K562 (cell line): Measurements from ENCODE around the gene KLF1. TPM values are rescaled to one million over a fixed set of nuclear protein-coding genes. Genes with fewer than 3 reads are reported as not detected.

ENCODE experiments used
- ATAC-seq: fragments of 200-7000 bp; cut with Tn5 transposase; 3 replicates; pipeline ENCODE4 v1.9.1; 2020; ENCODE audit warnings: moderate library complexity
- BruUV-seq: library from RNA; stranded (reverse); fragments of 400-500 nt; replicated peaks from 2 replicates; lab custom pipeline; 2021; lab: Mats Ljungman, UMichigan
- CTCF ChIA-PET: fragments of 300-600 bp; formaldehyde crosslinking; extraction: SDS; loops from one replicate; lab custom pipeline; 2021; ENCODE audit warnings: low intra/inter-chr PET ratio; lab: Yijun Ruan, JAX
- POLR2A ChIA-PET: fragments of 300-600, 350-650 bp; sonication (Branson Sonifier 250); formaldehyde crosslinking; extraction: SDS; loops from one replicate; lab custom pipeline; 2021; ENCODE audit warnings: antibody characterized with exemption, inconsistent platforms; lab: Yijun Ruan, JAX
- DNase-seq, 4 experiments: peaks; one replicate each; pipeline versions ENCODE4 v3.0.0 to v3.0.0-alpha.2; 2011 to 2018; ENCODE audit warnings: low spot score in 3 of 4, mixed read lengths in 3 of 4; ENCODE audit errors: extremely low read depth in 1 of 4
- FAIRE-seq: peaks from 2 replicates; lab custom pipeline; 2011; peaks lifted over from hg19 to GRCh38; lab: Jason Lieb, UNC
- H2AFZ ChIP-seq: 2 replicates; pipeline ENCODE4 v1.6.0; 2011; ENCODE audit warnings: low read depth, low read length, control low read depth, inconsistent platforms
- H3K27ac ChIP-seq: fragments of 200-600 bp; 3 replicates; pipeline ENCODE4 v1.8.0; 2011; ENCODE audit warnings: low read depth, mild to moderate bottlenecking, control low read depth, inconsistent platforms, low read length, moderate library complexity, mixed read lengths; ENCODE audit errors: extremely low read depth
- H3K27me3 ChIP-seq, 2 experiments: fragments of 300-600 bp in 1 of 2; 2 replicates in 1 of 2; 3 replicates in 1 of 2; pipeline versions ENCODE4 v1.6.0 to v1.8.0; 2011; ENCODE audit warnings: inconsistent platforms in 2 of 2, low read length in 2 of 2, mild to moderate bottlenecking in 1 of 2, mixed read lengths in 1 of 2, moderate library complexity in 1 of 2; ENCODE audit not compliant: control insufficient read depth in 2 of 2, insufficient read depth in 2 of 2
- H3K36me3 ChIP-seq: fragments of 300-600 bp; 3 replicates; pipeline ENCODE4 v1.8.0; 2011; ENCODE audit warnings: mild to moderate bottlenecking, low read length, inconsistent platforms; ENCODE audit not compliant: control insufficient read depth, insufficient read depth
- H3K4me1 ChIP-seq, 2 experiments: fragments of 200-600 bp in 1 of 2; replicated peaks in 1 of 2; 2 replicates in 1 of 2; 3 replicates in 1 of 2; pipeline versions ENCODE4 v1.5.1 to v1.8.0; 2011; ENCODE audit warnings: inconsistent platforms in 2 of 2, low read length in 2 of 2, mild to moderate bottlenecking in 1 of 2, mixed read lengths in 1 of 2, moderate library complexity in 1 of 2; ENCODE audit not compliant: control insufficient read depth in 2 of 2, insufficient read depth in 2 of 2
- H3K4me2 ChIP-seq: 2 replicates; pipeline ENCODE4 v1.6.1; 2011; ENCODE audit warnings: low read length, control low read depth, inconsistent platforms, mixed read lengths; ENCODE audit not compliant: insufficient read depth
- H3K4me3 ChIP-seq: fragments of 200-600 bp; sonication (generic), shearing (Covaris generic); 2 replicates; pipeline ENCODE4 v1.5.1; 2016; ENCODE audit warnings: control low read depth, inconsistent platforms
- H3K79me2 ChIP-seq: fragments of 200-600 bp; 3 replicates; pipeline ENCODE4 v1.8.0; 2011; ENCODE audit warnings: low read length, inconsistent platforms; ENCODE audit not compliant: control insufficient read depth, insufficient read depth
- H3K9ac ChIP-seq, 2 experiments: 2 replicates each; pipeline versions ENCODE4 v1.6.0 to v1.6.1; 2011; ENCODE audit warnings: low read depth in 2 of 2, low read length in 2 of 2, control low read depth in 1 of 2, inconsistent platforms in 1 of 2, mild to moderate bottlenecking in 1 of 2, mixed read lengths in 1 of 2; ENCODE audit not compliant: insufficient read depth in 1 of 2
- H3K9me1 ChIP-seq: one replicate; pipeline ENCODE4 v1.6.0; 2011; ENCODE audit warnings: inconsistent platforms, mild to moderate bottlenecking, low read length, moderate library complexity; ENCODE audit not compliant: control insufficient read depth, insufficient read depth
- H3K9me3 ChIP-seq: replicated peaks from 2 replicates; pipeline ENCODE4 v1.5.1; 2011; ENCODE audit warnings: low read depth, low read length, inconsistent platforms; ENCODE audit not compliant: control insufficient read depth, insufficient read depth
- H4K20me1 ChIP-seq: replicated peaks from 2 replicates; pipeline ENCODE4 v1.6.1; 2011; ENCODE audit warnings: low read length, inconsistent platforms, mixed read lengths; ENCODE audit not compliant: control insufficient read depth, insufficient read depth
- AFF1 ChIP-seq, 2 experiments: fragments of 450-650 bp; IDR thresholded peaks; 2 replicates each; pipeline ENCODE4 v1.6.1; 2018; ENCODE audit warnings: mild to moderate bottlenecking in 2 of 2, low read depth in 1 of 2; ENCODE audit not compliant: partially characterized antibody in 2 of 2
- RBFOX2 ChIP-seq: fragments of 200-400 bp; formaldehyde crosslinking; IDR thresholded peaks from 2 replicates; pipeline ENCODE4 v1.6.1; 2017; ENCODE audit warnings: low read depth, mild to moderate bottlenecking, low read length, moderate library complexity
- RCOR1 ChIP-seq, 2 experiments: IDR thresholded peaks; 2 replicates each; pipeline ENCODE4 v1.6.1; 2012; ENCODE audit warnings: low read depth in 2 of 2, low read length in 2 of 2, borderline replicate concordance in 1 of 2, improper control_type of control experiment in 1 of 2
- ZNF785 ChIP-seq: fragments of 250-450 bp; sonication (Bioruptor Pico); IDR thresholded peaks from 2 replicates; pipeline ENCODE4 v1.4.0; 2020; ENCODE audit warnings: mild to moderate bottlenecking
- WGBS: fragments of 100-300 bp; shearing (Covaris generic); methylation state at CpG from one replicate; pipeline ENCODE4 v1.1.6; 2016; ENCODE audit warnings: low coverage, mixed read lengths; ENCODE audit not compliant: insufficient coverage; ENCODE audit errors: missing lambda C conversion rate; 5-methylcytosine and 5-hydroxymethylcytosine counted together
- in situ Hi-C: fragments of 300-500 bp; cut with MboI; formaldehyde crosslinking; loops from 4 replicates; pipeline ENCODE4 v1.15.0; 2018; ENCODE audit warnings: inconsistent platforms, mixed read lengths
- intact Hi-C: fragments of 100-400 bp; cut with micrococcal nuclease; formaldehyde crosslinking; loops from 2 replicates; pipeline ENCODE4 v1.14.2; 2022
- polyA plus RNA-seq, 8 experiments: library from polyadenylated mRNA; depleted of rRNA in 4 of 8; stranded (reverse) in 5 of 8; unstranded in 3 of 8; fragments of >200 nt; fragmentation: Nextera tagmentation in 2 of 8; fragmentation: Illumina TruSeq in 1 of 8; extraction: Ambion mirVana in 2 of 8; extraction: Trizol in 1 of 8; gene quantifications; 2 replicates each; pipeline versions ENCODE4 v1.2.1 to v1.2.3, GENCODE V29; 2011 to 2014; ENCODE audit warnings: inconsistent platforms in 1 of 8, missing spikeins in 1 of 8
- total RNA-seq, 7 experiments: library from RNA; depleted of rRNA in 6 of 7; stranded (reverse); fragments of >200 nt in 6 of 7; fragmentation: Illumina TruSeq in 2 of 7; extraction: Trizol in 2 of 7; gene quantifications; 2 replicates each; pipeline versions ENCODE4 v1.2.1 to v1.2.3, GENCODE V29; 2011 to 2021; ENCODE audit warnings: low replicate concordance in 1 of 7
- TF ChIP-seq, protein P1 (sequence below): fragments of 450-650 bp; formaldehyde crosslinking; IDR thresholded peaks from 2 replicates; pipeline ENCODE4 v1.4.0; 2022; ENCODE audit warnings: mild to moderate bottlenecking, moderate library complexity
- TF ChIP-seq, protein P2 (sequence below), 3 experiments: IDR thresholded peaks in 2 of 3; conservative IDR thresholded peaks in 1 of 3; 2 replicates each; pipeline ENCODE4 v1.5.1; 2011 to 2012; ENCODE audit warnings: low read length in 3 of 3, mild to moderate bottlenecking in 3 of 3, control low read depth in 2 of 3, improper control_type of control experiment in 1 of 3, inconsistent platforms in 1 of 3, low read depth in 1 of 3, mixed read lengths in 1 of 3, moderate library complexity in 1 of 3; ENCODE audit not compliant: insufficient read depth in 2 of 3
- TF ChIP-seq, protein P3 (sequence below): fragments of 200-800 bp; sonication (Bioruptor generic); IDR thresholded peaks from 2 replicates; pipeline ENCODE4 v1.6.1; 2017; ENCODE audit warnings: missing genetic modification characterization, missing compliant biosample characterization
- TF ChIP-seq, protein P4 (sequence below): fragments of 450-650 bp; IDR thresholded peaks from 2 replicates; pipeline ENCODE4 v1.7.1; 2018; ENCODE audit warnings: mild to moderate bottlenecking, low read depth; ENCODE audit not compliant: partially characterized antibody

The KLF1 gene
- total and polyA plus RNA-seq, 9 of the 15 experiments (the other 6 are each of a cell fraction or from before 2014, with no cell fraction given) = 8.4 to 163 (median 47.3) TPM

GRCh38 chr19:12930002-12930645, 43.1 kb upstream of the KLF1 start:
- no peak for ATAC-seq
- Histone ChIP-seq H3K4me3 (no peak overlapping the region), H3K27ac (no peak overlapping the region), H3K27me3 (no peaks in the 10 kb centered on the region), H3K4me2 (no peak overlapping the region), H3K9me3 (no peaks in the 10 kb centered on the region), H3K79me2 (peaks cover 51% of the 10 kb centered on the region), H3K36me3 (peaks cover 69% of the 10 kb centered on the region), H3K4me1 (peaks cover 14 to 32% of the 10 kb centered on the region in 2 experiments; a peak in 4 of 5 replicates), H3K9me1 (no peaks in the 10 kb centered on the region), H2AFZ (no peak overlapping the region), H4K20me1 (no peaks in the 10 kb centered on the region; the same call in 1 of the 2 replicates), H3K9ac (peak overlapping the region in 1 of 2 experiments; percentile 41; a peak in 2 of 4 replicates)
- intact Hi-C loops = no loop called here
- CTCF ChIA-PET = no interaction called here
- in situ Hi-C loops = no loop called here
- WGBS = 93% methylated on average over 9 of the region's 19 CpGs
- no peak for FAIRE-seq
- POLR2A ChIA-PET = interaction anchor here (0.7 to 0.9 kb wide), 2 partner anchors 25 to 85 kb away, joined by 3 read pairs; no protein-coding TSS in a partner anchor
- no TSS peak for BruUV-seq
- DNase-seq = no peak
- TF ChIP-seq, protein P1, sequence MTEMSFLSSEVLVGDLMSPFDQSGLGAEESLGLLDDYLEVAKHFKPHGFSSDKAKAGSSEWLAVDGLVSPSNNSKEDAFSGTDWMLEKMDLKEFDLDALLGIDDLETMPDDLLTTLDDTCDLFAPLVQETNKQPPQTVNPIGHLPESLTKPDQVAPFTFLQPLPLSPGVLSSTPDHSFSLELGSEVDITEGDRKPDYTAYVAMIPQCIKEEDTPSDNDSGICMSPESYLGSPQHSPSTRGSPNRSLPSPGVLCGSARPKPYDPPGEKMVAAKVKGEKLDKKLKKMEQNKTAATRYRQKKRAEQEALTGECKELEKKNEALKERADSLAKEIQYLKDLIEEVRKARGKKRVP (CRISPR knock-in tag) = no peak
- TF ChIP-seq RBFOX2 = peak; percentile 51
- TF ChIP-seq ZNF785 (CRISPR knock-in tag) = no peak
- TF ChIP-seq, protein P2, sequence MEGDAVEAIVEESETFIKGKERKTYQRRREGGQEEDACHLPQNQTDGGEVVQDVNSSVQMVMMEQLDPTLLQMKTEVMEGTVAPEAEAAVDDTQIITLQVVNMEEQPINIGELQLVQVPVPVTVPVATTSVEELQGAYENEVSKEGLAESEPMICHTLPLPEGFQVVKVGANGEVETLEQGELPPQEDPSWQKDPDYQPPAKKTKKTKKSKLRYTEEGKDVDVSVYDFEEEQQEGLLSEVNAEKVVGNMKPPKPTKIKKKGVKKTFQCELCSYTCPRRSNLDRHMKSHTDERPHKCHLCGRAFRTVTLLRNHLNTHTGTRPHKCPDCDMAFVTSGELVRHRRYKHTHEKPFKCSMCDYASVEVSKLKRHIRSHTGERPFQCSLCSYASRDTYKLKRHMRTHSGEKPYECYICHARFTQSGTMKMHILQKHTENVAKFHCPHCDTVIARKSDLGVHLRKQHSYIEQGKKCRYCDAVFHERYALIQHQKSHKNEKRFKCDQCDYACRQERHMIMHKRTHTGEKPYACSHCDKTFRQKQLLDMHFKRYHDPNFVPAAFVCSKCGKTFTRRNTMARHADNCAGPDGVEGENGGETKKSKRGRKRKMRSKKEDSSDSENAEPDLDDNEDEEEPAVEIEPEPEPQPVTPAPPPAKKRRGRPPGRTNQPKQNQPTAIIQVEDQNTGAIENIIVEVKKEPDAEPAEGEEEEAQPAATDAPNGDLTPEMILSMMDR (IDR thresholded peaks at IDR 0.05 in 2 of 3, conservative IDR thresholded peaks at IDR 0.05 in 1 of 3; ENCODE audit: insufficient read depth in 2 of 3, low read depth in 1 of 3, low read length in 3 of 3) = peak in 2 of 3 experiments; percentile 1 to 12; a peak in 1 of 6 replicates
- TF ChIP-seq, protein P3, sequence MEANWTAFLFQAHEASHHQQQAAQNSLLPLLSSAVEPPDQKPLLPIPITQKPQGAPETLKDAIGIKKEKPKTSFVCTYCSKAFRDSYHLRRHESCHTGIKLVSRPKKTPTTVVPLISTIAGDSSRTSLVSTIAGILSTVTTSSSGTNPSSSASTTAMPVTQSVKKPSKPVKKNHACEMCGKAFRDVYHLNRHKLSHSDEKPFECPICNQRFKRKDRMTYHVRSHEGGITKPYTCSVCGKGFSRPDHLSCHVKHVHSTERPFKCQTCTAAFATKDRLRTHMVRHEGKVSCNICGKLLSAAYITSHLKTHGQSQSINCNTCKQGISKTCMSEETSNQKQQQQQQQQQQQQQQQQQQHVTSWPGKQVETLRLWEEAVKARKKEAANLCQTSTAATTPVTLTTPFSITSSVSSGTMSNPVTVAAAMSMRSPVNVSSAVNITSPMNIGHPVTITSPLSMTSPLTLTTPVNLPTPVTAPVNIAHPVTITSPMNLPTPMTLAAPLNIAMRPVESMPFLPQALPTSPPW = no peak
- TF ChIP-seq AFF1 (IDR thresholded peaks at IDR 0.05; ENCODE audit: low read depth in 1 of 2, partially characterized antibody in 2 of 2) = no peak
- TF ChIP-seq, protein P4, sequence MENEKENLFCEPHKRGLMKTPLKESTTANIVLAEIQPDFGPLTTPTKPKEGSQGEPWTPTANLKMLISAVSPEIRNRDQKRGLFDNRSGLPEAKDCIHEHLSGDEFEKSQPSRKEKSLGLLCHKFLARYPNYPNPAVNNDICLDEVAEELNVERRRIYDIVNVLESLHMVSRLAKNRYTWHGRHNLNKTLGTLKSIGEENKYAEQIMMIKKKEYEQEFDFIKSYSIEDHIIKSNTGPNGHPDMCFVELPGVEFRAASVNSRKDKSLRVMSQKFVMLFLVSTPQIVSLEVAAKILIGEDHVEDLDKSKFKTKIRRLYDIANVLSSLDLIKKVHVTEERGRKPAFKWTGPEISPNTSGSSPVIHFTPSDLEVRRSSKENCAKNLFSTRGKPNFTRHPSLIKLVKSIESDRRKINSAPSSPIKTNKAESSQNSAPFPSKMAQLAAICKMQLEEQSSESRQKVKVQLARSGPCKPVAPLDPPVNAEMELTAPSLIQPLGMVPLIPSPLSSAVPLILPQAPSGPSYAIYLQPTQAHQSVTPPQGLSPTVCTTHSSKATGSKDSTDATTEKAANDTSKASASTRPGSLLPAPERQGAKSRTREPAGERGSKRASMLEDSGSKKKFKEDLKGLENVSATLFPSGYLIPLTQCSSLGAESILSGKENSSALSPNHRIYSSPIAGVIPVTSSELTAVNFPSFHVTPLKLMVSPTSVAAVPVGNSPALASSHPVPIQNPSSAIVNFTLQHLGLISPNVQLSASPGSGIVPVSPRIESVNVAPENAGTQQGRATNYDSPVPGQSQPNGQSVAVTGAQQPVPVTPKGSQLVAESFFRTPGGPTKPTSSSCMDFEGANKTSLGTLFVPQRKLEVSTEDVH = no peak
- TF ChIP-seq RCOR1 (IDR thresholded peaks at IDR 0.05; ENCODE audit: borderline replicate concordance in 1 of 2, low read depth in 2 of 2, low read length in 2 of 2) = no peak
